K562 (cell line): ENCODE data around the gene GABRA1. TPM values are rescaled to one million over a fixed set of nuclear protein-coding genes. Genes with fewer than 3 reads are reported as not detected.

ENCODE experiments used
- ATAC-seq: fragments of 200-7000 bp; cut with Tn5 transposase; 3 replicates; pipeline ENCODE4 v1.9.1; 2020; ENCODE audit warnings: moderate library complexity
- BruUV-seq: library from RNA; stranded (reverse); fragments of 400-500 nt; replicated peaks from 2 replicates; lab custom pipeline; 2021; lab: Mats Ljungman, UMichigan
- CTCF ChIA-PET: fragments of 300-600 bp; formaldehyde crosslinking; extraction: SDS; loops from one replicate; lab custom pipeline; 2021; ENCODE audit warnings: low intra/inter-chr PET ratio; lab: Yijun Ruan, JAX
- POLR2A ChIA-PET: fragments of 300-600, 350-650 bp; sonication (Branson Sonifier 250); formaldehyde crosslinking; extraction: SDS; loops from one replicate; lab custom pipeline; 2021; ENCODE audit warnings: antibody characterized with exemption, inconsistent platforms; lab: Yijun Ruan, JAX
- DNase-seq, 4 experiments: peaks; one replicate each; pipeline versions ENCODE4 v3.0.0 to v3.0.0-alpha.2; 2011 to 2018; ENCODE audit warnings: low spot score in 3 of 4, mixed read lengths in 3 of 4; ENCODE audit errors: extremely low read depth in 1 of 4
- FAIRE-seq: peaks from 2 replicates; lab custom pipeline; 2011; peaks lifted over from hg19 to GRCh38; lab: Jason Lieb, UNC
- H2AFZ ChIP-seq: 2 replicates; pipeline ENCODE4 v1.6.0; 2011; ENCODE audit warnings: low read depth, low read length, control low read depth, inconsistent platforms
- H3K27ac ChIP-seq: fragments of 200-600 bp; 3 replicates; pipeline ENCODE4 v1.8.0; 2011; ENCODE audit warnings: low read depth, mild to moderate bottlenecking, control low read depth, inconsistent platforms, low read length, moderate library complexity, mixed read lengths; ENCODE audit errors: extremely low read depth
- H3K27me3 ChIP-seq, 2 experiments: fragments of 300-600 bp in 1 of 2; 2 replicates in 1 of 2; 3 replicates in 1 of 2; pipeline versions ENCODE4 v1.6.0 to v1.8.0; 2011; ENCODE audit warnings: inconsistent platforms in 2 of 2, low read length in 2 of 2, mild to moderate bottlenecking in 1 of 2, mixed read lengths in 1 of 2, moderate library complexity in 1 of 2; ENCODE audit not compliant: control insufficient read depth in 2 of 2, insufficient read depth in 2 of 2
- H3K36me3 ChIP-seq: fragments of 300-600 bp; 3 replicates; pipeline ENCODE4 v1.8.0; 2011; ENCODE audit warnings: mild to moderate bottlenecking, low read length, inconsistent platforms; ENCODE audit not compliant: control insufficient read depth, insufficient read depth
- H3K4me1 ChIP-seq, 2 experiments: fragments of 200-600 bp in 1 of 2; replicated peaks in 1 of 2; 2 replicates in 1 of 2; 3 replicates in 1 of 2; pipeline versions ENCODE4 v1.5.1 to v1.8.0; 2011; ENCODE audit warnings: inconsistent platforms in 2 of 2, low read length in 2 of 2, mild to moderate bottlenecking in 1 of 2, mixed read lengths in 1 of 2, moderate library complexity in 1 of 2; ENCODE audit not compliant: control insufficient read depth in 2 of 2, insufficient read depth in 2 of 2
- H3K4me2 ChIP-seq: 2 replicates; pipeline ENCODE4 v1.6.1; 2011; ENCODE audit warnings: low read length, control low read depth, inconsistent platforms, mixed read lengths; ENCODE audit not compliant: insufficient read depth
- H3K4me3 ChIP-seq: fragments of 200-600 bp; sonication (generic), shearing (Covaris generic); 2 replicates; pipeline ENCODE4 v1.5.1; 2016; ENCODE audit warnings: control low read depth, inconsistent platforms
- H3K79me2 ChIP-seq: fragments of 200-600 bp; 3 replicates; pipeline ENCODE4 v1.8.0; 2011; ENCODE audit warnings: low read length, inconsistent platforms; ENCODE audit not compliant: control insufficient read depth, insufficient read depth
- H3K9ac ChIP-seq, 2 experiments: 2 replicates each; pipeline versions ENCODE4 v1.6.0 to v1.6.1; 2011; ENCODE audit warnings: low read depth in 2 of 2, low read length in 2 of 2, control low read depth in 1 of 2, inconsistent platforms in 1 of 2, mild to moderate bottlenecking in 1 of 2, mixed read lengths in 1 of 2; ENCODE audit not compliant: insufficient read depth in 1 of 2
- H3K9me1 ChIP-seq: one replicate; pipeline ENCODE4 v1.6.0; 2011; ENCODE audit warnings: inconsistent platforms, mild to moderate bottlenecking, low read length, moderate library complexity; ENCODE audit not compliant: control insufficient read depth, insufficient read depth
- H3K9me3 ChIP-seq: replicated peaks from 2 replicates; pipeline ENCODE4 v1.5.1; 2011; ENCODE audit warnings: low read depth, low read length, inconsistent platforms; ENCODE audit not compliant: control insufficient read depth, insufficient read depth
- H4K20me1 ChIP-seq: replicated peaks from 2 replicates; pipeline ENCODE4 v1.6.1; 2011; ENCODE audit warnings: low read length, inconsistent platforms, mixed read lengths; ENCODE audit not compliant: control insufficient read depth, insufficient read depth
- COPS2 ChIP-seq: fragments of 450-650 bp; conservative IDR thresholded peaks from 2 replicates; pipeline ENCODE4 v1.6.1; 2016; ENCODE audit warnings: mild to moderate bottlenecking, moderate library complexity
- E2F3 ChIP-seq: fragments of 250-450 bp; sonication (Bioruptor Pico); IDR thresholded peaks from 2 replicates; pipeline ENCODE4 v1.4.0; 2020; ENCODE audit warnings: mild to moderate bottlenecking
- ERF ChIP-seq: fragments of 450-650 bp; formaldehyde crosslinking; IDR thresholded peaks from 2 replicates; pipeline ENCODE4 v1.4.0; 2020; ENCODE audit warnings: mild to moderate bottlenecking, mixed read lengths
- ETS1 ChIP-seq: conservative IDR thresholded peaks from 2 replicates; pipeline ENCODE4 v1.6.1; 2011; ENCODE audit warnings: low read depth, mild to moderate bottlenecking, low read length; ENCODE audit not compliant: control insufficient read depth
- ETV5 ChIP-seq: sonication (generic); formaldehyde crosslinking; IDR thresholded peaks from 2 replicates; pipeline ENCODE4 v1.4.0; 2020; ENCODE audit warnings: low read depth, mild to moderate bottlenecking, missing genetic modification reagents
- HCFC1 ChIP-seq: IDR thresholded peaks from 2 replicates; pipeline ENCODE4 v1.6.1; 2012; ENCODE audit warnings: low read depth, low read length, improper control_type of control experiment
- IRF1 ChIP-seq: sonication (generic); formaldehyde crosslinking; IDR thresholded peaks from 2 replicates; pipeline ENCODE4 v1.8.0; 2022; ENCODE audit warnings: missing genetic modification reagents, mild to moderate bottlenecking, borderline replicate concordance
- IRF9 ChIP-seq: fragments of 450-650 bp; IDR thresholded peaks from 2 replicates; pipeline ENCODE4 v1.6.1; 2016; ENCODE audit warnings: missing biosample characterization, missing genetic modification characterization
- JUND ChIP-seq, 2 experiments: IDR thresholded peaks; 2 replicates in 1 of 2; 3 replicates in 1 of 2; pipeline ENCODE4 v1.6.1; 2011; ENCODE audit warnings: borderline replicate concordance in 2 of 2, low read depth in 2 of 2, low read length in 2 of 2, improper control_type of control experiment in 1 of 2, missing biosample characterization in 1 of 2, missing genetic modification characterization in 1 of 2, missing genetic modification reagents in 1 of 2
- LARP7 ChIP-seq: fragments of 450-650 bp; IDR thresholded peaks from 2 replicates; pipeline ENCODE4 v1.6.1; 2016
- LCOR ChIP-seq: sonication (generic); formaldehyde crosslinking; IDR thresholded peaks from 2 replicates; pipeline ENCODE4 v1.8.0; 2022; ENCODE audit warnings: mild to moderate bottlenecking, missing genetic modification reagents
- MCM2 ChIP-seq: fragments of 450-650 bp; IDR thresholded peaks from 2 replicates; pipeline ENCODE4 v1.6.1; 2017; ENCODE audit warnings: low read depth, mild to moderate bottlenecking
- MCM3 ChIP-seq: fragments of 450-650 bp; IDR thresholded peaks from 2 replicates; pipeline ENCODE4 v1.6.1; 2016
- MXI1 ChIP-seq: IDR thresholded peaks from 2 replicates; pipeline ENCODE4 v1.6.1; 2011; ENCODE audit warnings: low read depth, mild to moderate bottlenecking, improper control_type of control experiment, low read length
- PRPF4 ChIP-seq: fragments of 200-400 bp; formaldehyde crosslinking; IDR thresholded peaks from one replicate; pipeline ENCODE4 v1.6.1; 2017; ENCODE audit warnings: low read length, low read depth, mild to moderate bottlenecking; ENCODE audit not compliant: insufficient read depth, poor library complexity, severe bottlenecking
- RCOR1 ChIP-seq, 2 experiments: IDR thresholded peaks; 2 replicates each; pipeline ENCODE4 v1.6.1; 2012; ENCODE audit warnings: low read depth in 2 of 2, low read length in 2 of 2, borderline replicate concordance in 1 of 2, improper control_type of control experiment in 1 of 2
- STAT5B ChIP-seq: fragments of 250-450 bp; sonication (Bioruptor Pico); IDR thresholded peaks from 2 replicates; pipeline ENCODE4 v1.8.0; 2021; ENCODE audit warnings: mild to moderate bottlenecking, inconsistent platforms
- TAL1 ChIP-seq: fragments of 450-650 bp; IDR thresholded peaks from 2 replicates; pipeline ENCODE4 v1.6.1; 2016; ENCODE audit warnings: mild to moderate bottlenecking
- ZNF184 ChIP-seq: sonication (generic); formaldehyde crosslinking; IDR thresholded peaks from 2 replicates; pipeline ENCODE4 v1.5.0; 2020; ENCODE audit warnings: missing genetic modification reagents
- WGBS: fragments of 100-300 bp; shearing (Covaris generic); methylation state at CpG from one replicate; pipeline ENCODE4 v1.1.6; 2016; ENCODE audit warnings: low coverage, mixed read lengths; ENCODE audit not compliant: insufficient coverage; ENCODE audit errors: missing lambda C conversion rate; 5-methylcytosine and 5-hydroxymethylcytosine counted together
- in situ Hi-C: fragments of 300-500 bp; cut with MboI; formaldehyde crosslinking; loops from 4 replicates; pipeline ENCODE4 v1.15.0; 2018; ENCODE audit warnings: inconsistent platforms, mixed read lengths
- intact Hi-C: fragments of 100-400 bp; cut with micrococcal nuclease; formaldehyde crosslinking; loops from 2 replicates; pipeline ENCODE4 v1.14.2; 2022
- polyA plus RNA-seq, 8 experiments: library from polyadenylated mRNA; depleted of rRNA in 4 of 8; stranded (reverse) in 5 of 8; unstranded in 3 of 8; fragments of >200 nt; fragmentation: Nextera tagmentation in 2 of 8; fragmentation: Illumina TruSeq in 1 of 8; extraction: Ambion mirVana in 2 of 8; extraction: Trizol in 1 of 8; gene quantifications; 2 replicates each; pipeline versions ENCODE4 v1.2.1 to v1.2.3, GENCODE V29; 2011 to 2014; ENCODE audit warnings: inconsistent platforms in 1 of 8, missing spikeins in 1 of 8
- total RNA-seq, 7 experiments: library from RNA; depleted of rRNA in 6 of 7; stranded (reverse); fragments of >200 nt in 6 of 7; fragmentation: Illumina TruSeq in 2 of 7; extraction: Trizol in 2 of 7; gene quantifications; 2 replicates each; pipeline versions ENCODE4 v1.2.1 to v1.2.3, GENCODE V29; 2011 to 2021; ENCODE audit warnings: low replicate concordance in 1 of 7

GABRA1 gene
- total and polyA plus RNA-seq, 9 of the 15 experiments (the other 6 are each of a cell fraction or from before 2014, with no cell fraction given) = 0.07 TPM; not detected in 8

- no peak for TF ChIP-seq STAT5B
- no peak for TF ChIP-seq ETV5 (CRISPR knock-in tag)
- TF ChIP-seq ETS1 = no peak
- no peak for TF ChIP-seq PRPF4
- TF ChIP-seq MXI1 = no peak
- no peak for TF ChIP-seq MCM3
- no peak for TF ChIP-seq ZNF184 (CRISPR knock-in tag)
- TF ChIP-seq HCFC1 = no peak
- no peak for TF ChIP-seq ERF (CRISPR knock-in tag)
- no peak for TF ChIP-seq MCM2
- no peak for TF ChIP-seq COPS2
Observed at GRCh38 chr5:161944974-161945373, 97.1 kb downstream of the GABRA1 start (continued).

GRCh38 chr5:161946911-161947310 is 99.0 kb downstream of the GABRA1 start:
- no peak for FAIRE-seq
- Histone ChIP-seq H3K79me2 (no peaks in the 10 kb centered on the region), H3K4me1 (no peaks in the 10 kb centered on the region), H3K4me2 (no peak overlapping the region), H3K27ac (no peak overlapping the region), H3K9me1 (no peaks in the 10 kb centered on the region), H4K20me1 (no peaks in the 10 kb centered on the region), H3K27me3 (no peaks in the 10 kb centered on the region), H3K9ac (no peak overlapping the region), H3K36me3 (no peaks in the 10 kb centered on the region), H3K9me3 (no peaks in the 10 kb centered on the region; the same call in 1 of the 2 replicates), H3K4me3 (no peak overlapping the region), H2AFZ (no peak overlapping the region)
- ATAC-seq = no peak
- ChIA-PET CTCF (no interaction called here), POLR2A (no interaction called here)
- no peak for DNase-seq
- WGBS = 0% methylated on average over 4 of the region's 4 CpGs
- in situ Hi-C loops = no loop called here
- intact Hi-C loops = no loop called here
- no TSS peak for BruUV-seq
- TF ChIP-seq LCOR = no peak
- no peak for TF ChIP-seq TAL1
- TF ChIP-seq IRF9 = no peak
- TF ChIP-seq IRF1 (CRISPR knock-in tag) = no peak
- no peak for TF ChIP-seq E2F3 (CRISPR knock-in tag)
- no peak for TF ChIP-seq LARP7
- TF ChIP-seq RCOR1 (IDR thresholded peaks at IDR 0.05; ENCODE audit: borderline replicate concordance in 1 of 2, low read depth in 2 of 2, low read length in 2 of 2) = no peak
- TF ChIP-seq JUND (IDR thresholded peaks at IDR 0.05; ENCODE audit: borderline replicate concordance, low read depth, low read length) = no peak
- TF ChIP-seq JUND (tag; IDR thresholded peaks at IDR 0.05; ENCODE audit: borderline replicate concordance, low read depth, low read length) = no peak
